NCI-H446 (cell line): Measurements from ENCODE around the gene POLE3.
"Not testable (repeated sequence)": the region's sequence is repeated elsewhere in the genome, so short reads cannot be mapped to it uniquely, and the experiment has no call there.

ENCODE experiments used
- DNase-seq, 2 experiments: peaks; one replicate each; lab custom pipeline; 2025; lab: John Stamatoyannopoulos, UW

The POLE3 gene

GRCh38 chr9:113403646-113404045 is 6.8 kb downstream of the POLE3 start:
- DNase-seq, result no peak

GRCh38 chr9:113401027-113401792 is 9.3 kb downstream of the POLE3 start, which contains the start of gene ALAD:
ALAD (minus strand) TSS chr9:113401284; CDS start chr9:113393559, 7,725 bp downstream.
- DNase-seq, result peak; percentile 89 to 95

- DNase-seq, result no peak
These were observed 10.8 kb downstream of the POLE3 start for GRCh38 chr9:113399646-113400200.

DNA sequence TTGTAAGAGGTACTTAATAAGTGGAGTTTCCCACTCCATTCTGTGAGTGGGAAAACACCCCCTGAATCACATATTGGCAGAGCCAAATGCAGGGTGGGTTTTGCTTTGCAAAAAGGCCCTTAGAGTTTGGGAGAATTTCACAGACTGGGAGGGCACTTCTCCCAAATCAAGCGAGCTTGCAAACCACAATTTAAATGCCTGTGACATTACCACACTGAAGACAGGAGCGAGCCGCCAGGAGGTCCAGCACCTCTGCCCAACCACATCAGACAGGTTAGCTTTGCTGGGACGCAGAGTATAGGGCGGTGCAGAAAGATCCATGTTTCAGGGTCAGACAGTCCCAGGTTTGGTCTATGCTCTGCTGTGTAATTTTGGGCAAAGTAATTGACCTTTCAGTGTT is 11.7 kb downstream of the POLE3 start:
- no peak for DNase-seq

DNA sequence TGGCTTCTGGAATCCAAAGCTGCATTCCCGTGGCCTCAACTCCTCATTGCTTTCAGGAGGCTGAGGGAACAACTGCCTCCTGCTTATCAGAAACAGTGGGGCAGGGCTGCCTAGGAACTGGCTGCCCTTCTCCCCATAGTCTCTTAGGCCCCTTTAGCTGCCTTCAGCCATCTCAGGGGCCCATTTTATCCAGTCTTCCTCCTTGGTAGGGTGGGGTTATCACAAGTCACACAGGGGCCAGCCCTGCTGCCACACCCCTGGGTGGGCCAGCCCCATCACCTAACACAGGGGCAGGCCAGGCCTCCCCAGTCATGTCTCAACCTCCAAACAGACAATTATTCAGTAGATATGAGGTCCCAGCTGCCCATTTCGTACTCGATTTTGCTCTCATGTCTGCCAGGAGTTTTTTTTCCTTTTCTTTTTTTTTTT is 13.3 kb downstream of the POLE3 start:
- no peak for DNase-seq

- DNase-seq, result no peak
These were observed 15.2 kb downstream of the POLE3 start for GRCh38 chr9:113395000-113395861.

DNA sequence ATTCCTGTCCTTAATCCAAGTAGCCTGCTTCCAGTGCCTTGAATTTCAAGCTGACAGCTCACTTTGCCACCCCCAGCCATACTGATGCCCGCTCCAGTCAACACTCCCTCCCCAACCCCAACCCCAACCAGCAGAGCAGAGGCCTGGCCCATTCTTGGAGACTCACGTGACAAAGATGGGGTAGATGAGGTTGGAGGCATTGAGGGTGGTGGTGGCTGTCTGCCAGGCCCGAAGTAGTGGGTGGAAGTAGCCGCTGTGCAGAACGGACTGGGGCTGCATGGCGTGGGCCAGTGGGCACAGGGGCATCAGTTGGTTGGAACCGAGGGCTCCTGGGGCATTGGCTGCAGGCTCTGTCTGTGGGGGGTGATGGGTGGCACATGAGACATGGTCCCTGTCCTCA is 17.2 kb downstream of the POLE3 start:
- no peak for DNase-seq

GRCh38 chr9:113391917-113392316 is 18.6 kb downstream of the POLE3 start:
- no peak for DNase-seq

GRCh38 chr9:113390192-113390960 is 20.1 kb downstream of the POLE3 start:
- DNase-seq, result no peak

DNA sequence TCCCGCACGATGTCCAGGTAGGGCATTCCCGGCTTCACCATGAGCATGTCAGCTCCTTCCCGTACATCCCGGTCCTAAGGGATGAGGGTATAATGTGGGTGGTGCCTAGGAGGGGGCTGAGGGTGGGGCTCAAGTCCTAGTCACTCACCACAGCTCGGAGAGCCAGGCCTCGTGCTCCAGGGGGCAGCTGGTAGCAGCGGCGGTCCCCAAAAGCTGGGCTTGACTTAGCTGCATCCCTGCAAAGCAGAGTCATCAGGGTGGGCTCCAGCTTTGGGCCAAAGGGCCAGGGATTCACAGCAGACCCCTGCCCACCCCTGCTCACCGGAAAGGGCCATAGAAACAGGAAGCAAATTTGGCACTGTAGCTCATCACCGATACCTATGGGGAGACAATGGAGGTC is 21.0 kb downstream of the POLE3 start:
- no peak for DNase-seq

DNA sequence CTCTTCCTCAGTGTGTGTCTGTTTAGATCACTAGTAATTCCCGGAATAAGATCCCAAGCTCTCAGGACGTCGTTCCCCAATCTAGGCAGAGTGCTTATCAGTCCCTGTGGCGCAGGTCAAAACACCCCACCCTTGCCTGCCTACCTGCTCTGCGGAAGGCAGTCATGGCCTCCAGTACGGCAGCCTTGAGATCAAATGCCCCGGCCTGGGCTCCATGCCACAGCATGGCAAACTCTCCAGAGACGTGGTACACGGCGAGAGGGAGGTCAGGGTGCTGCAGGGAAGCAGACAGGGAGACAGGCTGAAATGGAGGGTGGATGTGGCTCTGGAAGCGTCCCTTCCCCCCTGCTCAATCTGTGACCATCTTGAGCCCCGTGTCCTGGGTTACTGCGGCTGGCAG is 21.6 kb downstream of the POLE3 start:
- DNase-seq, result no peak

DNA sequence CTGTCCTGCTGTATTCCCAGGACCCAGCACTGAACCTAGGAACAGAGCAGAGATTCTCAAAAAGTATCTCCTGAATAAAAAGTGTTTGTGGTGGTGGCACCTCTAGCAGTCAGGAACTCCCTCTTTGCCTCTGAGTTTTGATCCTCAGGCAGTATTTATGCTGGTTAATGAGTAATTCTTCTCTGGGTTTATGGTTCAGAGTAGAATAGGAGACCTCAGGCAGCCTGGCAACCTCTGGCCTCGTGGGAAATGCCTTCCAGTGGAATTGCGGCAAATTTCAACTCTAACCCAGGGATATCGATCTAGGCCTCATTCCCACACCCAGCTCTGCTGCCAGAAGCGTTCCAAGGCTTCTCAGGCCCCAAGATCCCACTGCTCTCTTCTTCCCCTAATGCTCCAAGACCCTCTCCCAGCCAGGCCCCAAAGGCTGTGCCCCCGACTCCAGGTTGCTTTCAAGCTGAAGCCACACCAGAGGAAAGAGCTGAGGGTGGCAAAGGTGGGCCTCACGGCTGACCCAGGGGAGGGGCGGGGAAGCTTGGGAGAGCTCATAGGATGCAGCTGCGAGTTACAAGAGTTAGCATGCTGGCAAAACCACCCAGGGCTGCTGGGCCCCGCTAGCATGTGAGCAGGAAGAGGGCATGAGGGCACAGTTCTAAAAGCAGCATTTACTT is 22.8 kb downstream of the POLE3 start:
- no peak for DNase-seq

GRCh38 chr9:113386571-113387393 is 23.7 kb downstream of the POLE3 start:
- DNase-seq, result no peak

- DNase-seq, result no peak
These were observed 28.5 kb downstream of the POLE3 start for GRCh38 chr9:113381909-113382411.

DNA sequence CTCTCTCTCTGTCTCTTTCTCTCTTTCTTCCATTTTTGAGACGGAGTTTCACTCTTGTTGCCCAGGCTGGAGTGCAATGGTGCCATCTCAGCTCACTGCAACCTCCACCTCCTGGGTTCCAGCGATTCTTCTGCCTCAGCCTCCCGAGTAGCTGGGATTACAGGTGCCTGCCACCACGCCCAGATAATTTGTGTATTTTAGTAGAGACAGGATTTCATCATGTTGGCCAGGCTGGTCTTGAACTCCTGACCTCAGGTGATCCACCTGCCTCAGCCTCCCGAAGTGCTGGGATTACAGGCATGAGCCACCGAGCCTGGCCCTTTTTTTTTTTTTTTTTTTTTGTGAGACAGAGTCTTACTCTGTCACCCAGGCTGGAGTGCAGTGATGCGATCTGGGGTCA is 29.0 kb downstream of the POLE3 start:
- DNase-seq, result not testable (repeated sequence)

GRCh38 chr9:113380869-113381378 is 29.6 kb downstream of the POLE3 start:
- DNase-seq, result no peak

DNA sequence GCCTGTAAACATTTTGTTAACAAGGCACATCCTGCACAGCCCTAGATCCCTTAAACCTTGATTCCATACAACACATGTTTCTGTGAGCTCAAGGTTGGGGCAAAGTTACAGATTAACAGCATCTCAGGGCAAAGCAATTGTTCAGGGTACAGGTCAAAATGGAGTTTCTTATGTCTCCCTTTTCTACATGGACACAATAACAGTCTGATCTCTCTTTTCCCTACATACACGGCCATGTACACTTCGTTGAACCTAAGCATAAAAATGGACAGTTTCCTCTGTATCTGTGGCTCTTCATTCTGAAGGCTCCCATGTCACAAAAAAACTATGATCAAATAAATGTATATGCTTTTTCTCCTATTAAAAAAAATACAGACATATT is 30.7 kb downstream of the POLE3 start:
- not testable (repeated sequence) for DNase-seq

DNA sequence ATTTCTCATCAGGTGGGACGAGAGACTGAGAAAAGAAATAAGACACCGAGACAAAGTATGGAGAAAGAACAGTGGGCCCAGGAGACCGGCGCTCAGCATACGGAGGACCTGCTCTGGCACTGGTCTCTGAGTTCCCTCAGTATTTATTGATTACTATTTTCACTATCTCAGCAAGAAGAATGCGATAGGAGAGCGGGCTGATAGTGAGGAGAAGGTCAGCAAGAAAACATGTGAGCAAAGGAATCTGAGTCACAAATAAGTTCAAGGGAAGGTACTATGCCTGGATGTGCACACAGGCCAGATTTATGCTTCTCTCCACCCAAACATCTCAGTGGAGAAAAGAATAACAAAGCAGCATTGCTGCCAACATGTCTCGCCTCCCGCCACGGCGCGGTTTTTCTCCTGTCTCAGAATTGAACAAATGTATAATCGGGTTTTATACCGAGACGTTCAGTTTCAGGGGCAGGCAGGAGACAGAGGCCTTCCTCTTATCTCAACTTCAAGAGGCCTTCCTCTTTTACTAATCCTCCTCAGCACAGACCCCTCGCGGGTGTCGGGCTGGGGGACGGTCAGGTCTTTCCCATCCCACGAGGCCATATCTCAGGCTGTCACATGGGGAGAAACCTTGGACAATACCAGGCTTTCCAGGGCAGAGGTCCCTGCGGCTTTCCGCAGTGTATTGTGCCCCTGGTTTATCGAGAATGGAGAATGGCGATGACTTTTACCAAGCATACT is 31.2 kb downstream of the POLE3 start:
- DNase-seq, result not testable (repeated sequence)
